Measurements from ENCODE around the gene RREB1.

DNA sequence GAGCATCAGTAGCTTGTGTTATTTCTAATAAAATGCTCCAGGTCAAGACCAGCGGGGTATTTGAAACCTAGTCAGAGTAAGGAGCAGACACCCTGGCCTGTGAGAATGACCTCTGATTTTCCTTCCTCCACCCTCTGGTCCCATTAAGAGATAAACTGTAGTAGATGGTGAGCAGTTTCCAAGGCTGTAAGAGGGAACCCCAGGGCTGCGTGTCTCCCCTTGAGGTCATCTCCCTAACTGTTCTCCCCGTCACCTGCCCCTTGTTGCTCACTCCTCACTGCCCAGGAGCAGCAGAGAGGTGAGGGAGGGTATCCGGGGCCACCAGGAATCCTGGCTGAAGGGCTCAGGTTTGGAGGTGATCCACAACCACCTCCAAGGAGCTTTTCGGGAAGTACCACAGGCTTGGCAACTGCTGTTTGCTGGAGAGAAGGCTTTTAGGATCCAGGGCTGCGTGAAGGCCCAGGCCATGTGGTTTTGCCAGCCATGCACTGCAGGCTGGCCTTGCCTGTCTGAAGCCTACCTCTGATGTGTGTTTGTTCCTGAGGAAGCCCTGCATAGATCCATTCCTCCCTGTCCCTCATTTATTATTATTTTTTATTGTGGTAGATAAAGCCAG, 62.5 kb downstream of the RREB1 start:
- TF ChIP-seq, protein P1, sequence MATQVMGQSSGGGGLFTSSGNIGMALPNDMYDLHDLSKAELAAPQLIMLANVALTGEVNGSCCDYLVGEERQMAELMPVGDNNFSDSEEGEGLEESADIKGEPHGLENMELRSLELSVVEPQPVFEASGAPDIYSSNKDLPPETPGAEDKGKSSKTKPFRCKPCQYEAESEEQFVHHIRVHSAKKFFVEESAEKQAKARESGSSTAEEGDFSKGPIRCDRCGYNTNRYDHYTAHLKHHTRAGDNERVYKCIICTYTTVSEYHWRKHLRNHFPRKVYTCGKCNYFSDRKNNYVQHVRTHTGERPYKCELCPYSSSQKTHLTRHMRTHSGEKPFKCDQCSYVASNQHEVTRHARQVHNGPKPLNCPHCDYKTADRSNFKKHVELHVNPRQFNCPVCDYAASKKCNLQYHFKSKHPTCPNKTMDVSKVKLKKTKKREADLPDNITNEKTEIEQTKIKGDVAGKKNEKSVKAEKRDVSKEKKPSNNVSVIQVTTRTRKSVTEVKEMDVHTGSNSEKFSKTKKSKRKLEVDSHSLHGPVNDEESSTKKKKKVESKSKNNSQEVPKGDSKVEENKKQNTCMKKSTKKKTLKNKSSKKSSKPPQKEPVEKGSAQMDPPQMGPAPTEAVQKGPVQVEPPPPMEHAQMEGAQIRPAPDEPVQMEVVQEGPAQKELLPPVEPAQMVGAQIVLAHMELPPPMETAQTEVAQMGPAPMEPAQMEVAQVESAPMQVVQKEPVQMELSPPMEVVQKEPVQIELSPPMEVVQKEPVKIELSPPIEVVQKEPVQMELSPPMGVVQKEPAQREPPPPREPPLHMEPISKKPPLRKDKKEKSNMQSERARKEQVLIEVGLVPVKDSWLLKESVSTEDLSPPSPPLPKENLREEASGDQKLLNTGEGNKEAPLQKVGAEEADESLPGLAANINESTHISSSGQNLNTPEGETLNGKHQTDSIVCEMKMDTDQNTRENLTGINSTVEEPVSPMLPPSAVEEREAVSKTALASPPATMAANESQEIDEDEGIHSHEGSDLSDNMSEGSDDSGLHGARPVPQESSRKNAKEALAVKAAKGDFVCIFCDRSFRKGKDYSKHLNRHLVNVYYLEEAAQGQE (IDR thresholded peaks at IDR 0.05) = no peak
- TF ChIP-seq EP300 (IDR thresholded peaks at IDR 0.05) (no peak), HOXB5 (CRISPR knock-in tag; IDR thresholded peaks at IDR 0.05) (no peak)
- TF ChIP-seq, protein P2, sequence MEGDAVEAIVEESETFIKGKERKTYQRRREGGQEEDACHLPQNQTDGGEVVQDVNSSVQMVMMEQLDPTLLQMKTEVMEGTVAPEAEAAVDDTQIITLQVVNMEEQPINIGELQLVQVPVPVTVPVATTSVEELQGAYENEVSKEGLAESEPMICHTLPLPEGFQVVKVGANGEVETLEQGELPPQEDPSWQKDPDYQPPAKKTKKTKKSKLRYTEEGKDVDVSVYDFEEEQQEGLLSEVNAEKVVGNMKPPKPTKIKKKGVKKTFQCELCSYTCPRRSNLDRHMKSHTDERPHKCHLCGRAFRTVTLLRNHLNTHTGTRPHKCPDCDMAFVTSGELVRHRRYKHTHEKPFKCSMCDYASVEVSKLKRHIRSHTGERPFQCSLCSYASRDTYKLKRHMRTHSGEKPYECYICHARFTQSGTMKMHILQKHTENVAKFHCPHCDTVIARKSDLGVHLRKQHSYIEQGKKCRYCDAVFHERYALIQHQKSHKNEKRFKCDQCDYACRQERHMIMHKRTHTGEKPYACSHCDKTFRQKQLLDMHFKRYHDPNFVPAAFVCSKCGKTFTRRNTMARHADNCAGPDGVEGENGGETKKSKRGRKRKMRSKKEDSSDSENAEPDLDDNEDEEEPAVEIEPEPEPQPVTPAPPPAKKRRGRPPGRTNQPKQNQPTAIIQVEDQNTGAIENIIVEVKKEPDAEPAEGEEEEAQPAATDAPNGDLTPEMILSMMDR (IDR thresholded peaks at IDR 0.05) = no peak
